ENCODE measurements around the gene PAPPA. TPM values are rescaled to one million over a fixed set of nuclear protein-coding genes. Genes with fewer than 3 reads are reported as not detected.

PAPPA gene
- total and polyA plus RNA-seq, 2 of the 8 experiments (the other 6 are each of a cell fraction or from before 2014, with no cell fraction given), result 0.18 to 0.63 TPM

DNA sequence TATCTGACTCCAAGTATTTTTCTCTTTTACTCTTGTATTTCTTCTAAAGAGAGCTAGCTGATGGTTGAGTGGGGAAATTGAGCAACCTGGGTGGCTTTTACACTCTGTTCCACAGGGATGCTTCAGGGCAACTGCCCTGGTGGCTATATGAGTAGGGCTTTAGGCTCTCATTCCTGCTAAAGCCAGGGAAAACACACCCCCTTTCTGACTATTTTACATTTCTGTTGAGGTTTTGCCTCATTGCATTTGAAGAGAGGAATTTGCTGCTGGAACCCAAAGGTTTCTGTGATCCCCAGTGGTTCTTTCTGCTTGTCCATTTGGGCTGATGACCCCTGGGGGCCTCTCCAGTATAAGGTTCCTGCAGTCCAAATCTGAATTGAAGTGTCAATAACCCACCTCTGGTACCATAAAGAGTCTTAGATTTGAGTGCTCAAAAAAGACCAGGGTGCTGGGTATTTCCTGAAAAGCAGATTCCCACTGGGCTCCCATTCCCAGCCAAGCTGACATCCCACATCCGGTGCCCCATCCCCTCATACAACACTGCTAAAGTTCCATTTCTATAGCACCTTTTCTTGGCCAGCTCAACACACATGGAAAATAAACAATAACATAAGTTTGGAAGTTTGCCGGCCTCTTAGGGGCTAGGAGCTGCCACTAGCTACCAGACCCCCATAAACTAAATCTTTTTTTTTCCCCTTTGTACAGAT is 59.5 kb downstream of the PAPPA start (continued):
- no peak for TF ChIP-seq USF2 (IDR thresholded peaks at IDR 0.05; ENCODE audit: low read length)
- TF ChIP-seq SP1 (IDR thresholded peaks at IDR 0.05; ENCODE audit: low read depth, low read length), result no peak
- TF ChIP-seq BCL11A (IDR thresholded peaks at IDR 0.05; ENCODE audit: low read depth in 2 of 2, low read length in 2 of 2), result no peak
- no peak for TF ChIP-seq HDAC6 (IDR thresholded peaks at IDR 0.05; ENCODE audit: low read depth, low read length)
- TF ChIP-seq EZH2 (IDR thresholded peaks at IDR 0.05; ENCODE audit: low read depth, low read length, severe bottlenecking), result no peak
- TF ChIP-seq SP4 (IDR thresholded peaks at IDR 0.05; ENCODE audit: low read length), result no peak
- TF ChIP-seq TAF1 (IDR thresholded peaks at IDR 0.05; ENCODE audit: low read depth, low read length), result no peak
- TF ChIP-seq EGR1 (IDR thresholded peaks at IDR 0.05; ENCODE audit: borderline replicate concordance, low read depth, low read length), result no peak
- TF ChIP-seq, protein P1, sequence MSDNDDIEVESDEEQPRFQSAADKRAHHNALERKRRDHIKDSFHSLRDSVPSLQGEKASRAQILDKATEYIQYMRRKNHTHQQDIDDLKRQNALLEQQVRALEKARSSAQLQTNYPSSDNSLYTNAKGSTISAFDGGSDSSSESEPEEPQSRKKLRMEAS (IDR thresholded peaks at IDR 0.05), result no peak
- no peak for TF ChIP-seq YY1 (IDR thresholded peaks at IDR 0.05; ENCODE audit: low read depth, low read length)

All from H1 (cell line).